ENCODE data around the gene ITGB6. TPM values are rescaled to one million over a fixed set of nuclear protein-coding genes. Genes with fewer than 3 reads are reported as not detected.
"Not testable (repeated sequence)": the region's sequence is repeated elsewhere in the genome, so short reads cannot be mapped to it uniquely, and the experiment has no call there.

Gene ITGB6
- total RNA-seq, 1 experiment from 2014 or later = 84.8 TPM

DNA sequence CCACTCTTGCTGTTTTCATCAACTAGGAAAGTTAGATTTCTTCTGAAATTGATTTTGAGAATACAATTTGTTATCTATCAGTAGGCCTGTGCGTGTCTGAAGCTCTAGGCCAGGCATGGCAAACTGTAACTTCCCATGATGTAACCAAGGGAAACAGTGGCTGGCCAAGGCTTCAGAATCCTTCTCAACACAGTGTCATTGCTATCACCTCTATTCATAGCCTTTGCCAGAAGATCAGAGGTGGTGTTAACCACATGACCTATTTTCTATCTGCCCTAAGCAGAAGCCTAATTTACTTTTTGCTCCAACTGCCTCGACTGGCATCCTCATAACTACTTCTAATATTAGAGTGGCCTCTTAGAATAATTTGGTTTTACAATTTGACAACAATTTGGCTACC, 2.5 kb downstream of the ITGB6 start:
- Mint-ChIP-seq H3K36me3 (ENCODE audit: insufficient read depth, unreplicated experiment) (peaks cover 57% of the 10 kb centered on the region), H3K27me3 (ENCODE audit: unreplicated experiment) (no peaks in the 10 kb centered on the region), H3K27ac (ENCODE audit: unreplicated experiment) (peak overlapping the region; percentile 73), H3K4me3 (ENCODE audit: low read depth, unreplicated experiment) (peak overlapping the region; percentile 75), H3K9me3 (ENCODE audit: low read depth, unreplicated experiment) (no peaks in the 10 kb centered on the region), H3K4me1 (ENCODE audit: low read depth, unreplicated experiment) (peaks cover 40% of the 10 kb centered on the region)
- CTCF ChIA-PET = interaction anchor here (1.0 to 1.3 kb wide), 2 partner anchors 10 to 73 kb away, joined by 4 to 5 read pairs; no protein-coding TSS in a partner anchor
- BruUV-seq (replicated peaks) = no TSS peak
- DNase-seq = no peak
- intact Hi-C loops (cut with micrococcal nuclease; ENCODE audit: unreplicated experiment) = no loop called here
- TF ChIP-seq, protein P1, sequence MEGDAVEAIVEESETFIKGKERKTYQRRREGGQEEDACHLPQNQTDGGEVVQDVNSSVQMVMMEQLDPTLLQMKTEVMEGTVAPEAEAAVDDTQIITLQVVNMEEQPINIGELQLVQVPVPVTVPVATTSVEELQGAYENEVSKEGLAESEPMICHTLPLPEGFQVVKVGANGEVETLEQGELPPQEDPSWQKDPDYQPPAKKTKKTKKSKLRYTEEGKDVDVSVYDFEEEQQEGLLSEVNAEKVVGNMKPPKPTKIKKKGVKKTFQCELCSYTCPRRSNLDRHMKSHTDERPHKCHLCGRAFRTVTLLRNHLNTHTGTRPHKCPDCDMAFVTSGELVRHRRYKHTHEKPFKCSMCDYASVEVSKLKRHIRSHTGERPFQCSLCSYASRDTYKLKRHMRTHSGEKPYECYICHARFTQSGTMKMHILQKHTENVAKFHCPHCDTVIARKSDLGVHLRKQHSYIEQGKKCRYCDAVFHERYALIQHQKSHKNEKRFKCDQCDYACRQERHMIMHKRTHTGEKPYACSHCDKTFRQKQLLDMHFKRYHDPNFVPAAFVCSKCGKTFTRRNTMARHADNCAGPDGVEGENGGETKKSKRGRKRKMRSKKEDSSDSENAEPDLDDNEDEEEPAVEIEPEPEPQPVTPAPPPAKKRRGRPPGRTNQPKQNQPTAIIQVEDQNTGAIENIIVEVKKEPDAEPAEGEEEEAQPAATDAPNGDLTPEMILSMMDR (IDR thresholded peaks at IDR 0.05; ENCODE audit: unreplicated experiment) = no peak

DNA sequence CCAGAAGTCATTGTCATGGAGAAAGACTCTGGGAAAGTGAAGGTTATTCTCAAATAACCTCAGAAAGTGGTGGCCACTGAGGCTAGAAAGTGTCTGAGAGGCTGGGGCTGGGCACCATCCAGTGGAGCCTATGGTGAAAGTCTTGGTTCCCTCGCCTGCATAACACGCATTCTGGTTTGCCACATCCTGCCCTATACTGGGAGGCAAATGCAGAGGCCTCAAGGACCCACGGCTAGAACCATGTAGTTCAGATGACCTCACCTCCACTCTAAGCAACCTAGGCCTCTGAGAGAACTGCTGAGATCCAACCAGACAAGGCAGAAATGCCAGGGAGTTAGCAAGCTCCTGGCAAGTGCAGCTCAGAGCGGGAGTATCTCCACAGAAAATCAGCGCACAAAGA, 5.1 kb downstream of the ITGB6 start:
- H3K4me1 Mint-ChIP-seq (ENCODE audit: low read depth, unreplicated experiment) = peaks cover 34% of the 10 kb centered on the region
- BruUV-seq (replicated peaks) = no TSS peak
- H3K27ac Mint-ChIP-seq (ENCODE audit: unreplicated experiment) = no peak overlapping the region
- no peaks in the 10 kb centered on the region for H3K9me3 Mint-ChIP-seq (ENCODE audit: low read depth, unreplicated experiment)
- peaks cover 67% of the 10 kb centered on the region for H3K36me3 Mint-ChIP-seq (ENCODE audit: insufficient read depth, unreplicated experiment)
- intact Hi-C loops (cut with micrococcal nuclease; ENCODE audit: unreplicated experiment) = no loop called here
- TF ChIP-seq, protein P1 (IDR thresholded peaks at IDR 0.05; ENCODE audit: unreplicated experiment) = no peak
- no peak overlapping the region for H3K4me3 Mint-ChIP-seq (ENCODE audit: low read depth, unreplicated experiment)
- CTCF ChIA-PET = interaction anchor here (1.0 to 1.7 kb wide), 2 partner anchors 19 to 76 kb away, joined by 3 to 5 read pairs; no protein-coding TSS in a partner anchor
- no peak for DNase-seq
- H3K27me3 Mint-ChIP-seq (ENCODE audit: unreplicated experiment) = no peaks in the 10 kb centered on the region

DNA sequence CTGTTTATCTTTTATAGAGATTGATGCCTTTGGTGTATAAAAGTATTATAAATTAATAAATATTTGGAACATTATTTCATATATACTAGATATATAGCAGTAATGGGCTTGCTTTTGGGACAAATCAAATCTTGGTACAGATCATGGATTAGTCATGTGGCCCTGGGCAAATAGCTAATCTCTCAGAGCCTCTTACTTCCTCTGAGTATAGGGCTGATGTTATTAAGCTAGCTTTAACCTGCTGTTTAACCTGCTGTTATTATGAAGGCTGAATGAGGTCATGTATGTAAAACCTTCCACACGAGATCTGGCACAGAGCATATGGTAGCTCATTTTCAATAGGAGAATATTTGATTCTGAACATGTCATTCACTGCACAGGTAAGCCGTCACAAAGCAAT, 5.7 kb downstream of the ITGB6 start:
- H3K9me3 Mint-ChIP-seq (ENCODE audit: low read depth, unreplicated experiment) = no peaks in the 10 kb centered on the region
- H3K27ac Mint-ChIP-seq (ENCODE audit: unreplicated experiment) = no peak overlapping the region
- H3K4me1 Mint-ChIP-seq (ENCODE audit: low read depth, unreplicated experiment) = peaks cover 34% of the 10 kb centered on the region
- BruUV-seq (replicated peaks) = no TSS peak
- H3K36me3 Mint-ChIP-seq (ENCODE audit: insufficient read depth, unreplicated experiment) = peaks cover 61% of the 10 kb centered on the region
- intact Hi-C loops (cut with micrococcal nuclease; ENCODE audit: unreplicated experiment) = no loop called here
- TF ChIP-seq, protein P1 (IDR thresholded peaks at IDR 0.05; ENCODE audit: unreplicated experiment) = no peak
- H3K4me3 Mint-ChIP-seq (ENCODE audit: low read depth, unreplicated experiment) = no peak overlapping the region
- no peaks in the 10 kb centered on the region for H3K27me3 Mint-ChIP-seq (ENCODE audit: unreplicated experiment)
- CTCF ChIA-PET = interaction anchor here (1.0 to 1.7 kb wide), 2 partner anchors 20 to 76 kb away, joined by 3 to 5 read pairs; no protein-coding TSS in a partner anchor
- DNase-seq = no peak

DNA sequence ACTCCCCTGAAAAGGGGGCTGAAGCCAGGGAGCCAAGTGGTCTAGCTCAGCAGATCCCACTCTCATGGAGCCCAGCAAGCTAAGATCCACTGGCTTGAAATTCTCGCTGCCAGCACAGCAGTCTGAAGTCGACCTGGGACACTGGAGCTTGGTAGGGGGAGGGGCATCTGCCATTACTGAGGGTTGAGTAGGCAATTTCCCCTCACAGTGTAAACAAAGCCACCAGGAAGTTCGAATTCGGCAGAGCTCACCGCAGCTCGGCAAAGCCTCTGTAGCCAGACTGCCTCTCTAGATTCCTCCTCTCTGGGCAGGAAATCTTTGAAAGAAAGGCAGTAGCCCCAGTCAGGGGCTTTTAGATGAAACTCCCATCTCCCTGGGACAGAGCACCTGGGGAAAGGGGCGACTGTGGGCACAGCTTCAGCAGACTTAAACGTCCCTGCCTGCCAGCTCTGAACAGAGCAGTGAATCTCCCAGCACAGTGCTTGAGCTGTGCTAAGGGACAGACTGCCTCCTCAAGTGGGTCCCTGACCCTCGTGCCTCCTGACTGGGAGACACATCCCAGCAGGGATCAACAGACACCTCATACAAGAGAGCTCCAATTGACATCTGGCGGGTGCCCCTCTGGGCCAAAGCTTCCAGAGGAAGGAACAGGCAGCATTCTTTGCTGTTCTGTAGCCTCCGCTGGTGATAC, 18.8 kb downstream of the ITGB6 start:
- CTCF ChIA-PET = interaction anchor here (0.9 kb wide), 1 partner anchor 15 kb away, joined by 3 read pairs; no protein-coding TSS in a partner anchor
- intact Hi-C loops (cut with micrococcal nuclease; ENCODE audit: unreplicated experiment); H3K9me3 Mint-ChIP-seq (ENCODE audit: low read depth, unreplicated experiment); H3K27me3 Mint-ChIP-seq (ENCODE audit: unreplicated experiment): not testable (repeated sequence)
- Mint-ChIP-seq H3K4me1 (ENCODE audit: low read depth, unreplicated experiment) (peaks cover 37% of the 10 kb centered on the region), H3K36me3 (ENCODE audit: insufficient read depth, unreplicated experiment) (peaks cover 25% of the 10 kb centered on the region), H3K27ac (ENCODE audit: unreplicated experiment) (peak overlapping the region; percentile 42), H3K4me3 (ENCODE audit: low read depth, unreplicated experiment) (peak overlapping the region; percentile 49)
- TSS peak; percentile 61 for BruUV-seq (replicated peaks)
- peak; percentile 79 for DNase-seq

DNA sequence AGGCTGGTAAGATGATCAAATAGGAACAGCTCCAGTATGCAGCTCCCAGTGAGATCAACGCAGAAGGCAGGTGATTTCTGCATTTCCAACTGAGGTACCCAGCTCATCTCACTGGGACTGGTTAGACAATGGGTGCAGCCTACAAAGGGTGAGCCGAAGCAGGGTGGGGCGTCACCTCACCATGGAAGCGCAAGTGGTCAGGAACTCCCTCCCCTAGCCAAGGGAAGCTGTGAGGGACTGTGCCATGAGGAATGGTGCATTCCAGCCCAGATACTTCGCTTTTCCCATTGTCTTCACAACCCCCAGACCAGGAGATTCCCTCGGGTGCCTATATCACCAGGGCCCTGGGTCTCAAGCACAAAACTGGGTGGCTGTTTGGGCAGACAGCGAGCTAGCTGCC, 19.4 kb downstream of the ITGB6 start:
- peak overlapping the region; percentile 49 for H3K4me3 Mint-ChIP-seq (ENCODE audit: low read depth, unreplicated experiment)
- peaks cover 25% of the 10 kb centered on the region for H3K36me3 Mint-ChIP-seq (ENCODE audit: insufficient read depth, unreplicated experiment)
- BruUV-seq (replicated peaks); H3K27me3 Mint-ChIP-seq (ENCODE audit: unreplicated experiment); H3K27ac Mint-ChIP-seq (ENCODE audit: unreplicated experiment); intact Hi-C loops (cut with micrococcal nuclease; ENCODE audit: unreplicated experiment); H3K9me3 Mint-ChIP-seq (ENCODE audit: low read depth, unreplicated experiment); DNase-seq: not testable (repeated sequence)
- CTCF ChIA-PET = interaction anchor here (0.7 to 0.9 kb wide), 2 partner anchors 15 to 254 kb away, joined by 3 to 5 read pairs; no protein-coding TSS in a partner anchor
- H3K4me1 Mint-ChIP-seq (ENCODE audit: low read depth, unreplicated experiment) = peaks cover 37% of the 10 kb centered on the region

Measured in Calu3 (cell line).